ENCODE data around the gene IGSF23. TPM values are rescaled to one million over a fixed set of nuclear protein-coding genes. Genes with fewer than 3 reads are reported as not detected.

The IGSF23 gene
- total RNA-seq, 4 donors from 2014 or later: 7.5 to 20.7 (median 11.0) TPM; not detected in 1

- Histone ChIP-seq H3K4me3 (no peak overlapping the region), H3K27me3 (no peaks in the 10 kb centered on the region), H3K4me1 (peaks cover 0 to 18% (median 4%) of the 10 kb centered on the region in 4 donors), H3K27ac (no peak overlapping the region), H3K36me3 (peaks cover 0 to 41% (median 0%) of the 10 kb centered on the region in 3 donors), H3K9me3 (no peaks in the 10 kb centered on the region)
- DNase-seq: peak in 1 of 3 donors; percentile 0
- TF ChIP-seq CTCF (IDR thresholded peaks at IDR 0.05): no peak
- no peak for TF ChIP-seq POLR2A (IDR thresholded peaks at IDR 0.05)
These were observed 32.7 kb downstream of the IGSF23 start for GRCh38 chr19:44646049-44646416.

DNA sequence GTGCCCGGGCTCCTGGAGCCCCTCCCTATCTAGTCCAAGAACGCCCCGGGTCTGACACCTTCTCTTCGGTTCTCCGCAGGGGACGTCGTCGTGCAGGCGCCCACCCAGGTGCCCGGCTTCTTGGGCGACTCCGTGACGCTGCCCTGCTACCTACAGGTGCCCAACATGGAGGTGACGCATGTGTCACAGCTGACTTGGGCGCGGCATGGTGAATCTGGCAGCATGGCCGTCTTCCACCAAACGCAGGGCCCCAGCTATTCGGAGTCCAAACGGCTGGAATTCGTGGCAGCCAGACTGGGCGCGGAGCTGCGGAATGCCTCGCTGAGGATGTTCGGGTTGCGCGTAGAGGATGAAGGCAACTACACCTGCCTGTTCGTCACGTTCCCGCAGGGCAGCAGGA lies 33.8 kb downstream of the IGSF23 start:
- H3K4me1 ChIP-seq: peaks cover 0 to 18% (median 4%) of the 10 kb centered on the region in 4 donors
- H3K9me3 ChIP-seq: no peaks in the 10 kb centered on the region
- H3K36me3 ChIP-seq: peaks cover 0 to 52% (median 0%) of the 10 kb centered on the region in 3 donors

DNA sequence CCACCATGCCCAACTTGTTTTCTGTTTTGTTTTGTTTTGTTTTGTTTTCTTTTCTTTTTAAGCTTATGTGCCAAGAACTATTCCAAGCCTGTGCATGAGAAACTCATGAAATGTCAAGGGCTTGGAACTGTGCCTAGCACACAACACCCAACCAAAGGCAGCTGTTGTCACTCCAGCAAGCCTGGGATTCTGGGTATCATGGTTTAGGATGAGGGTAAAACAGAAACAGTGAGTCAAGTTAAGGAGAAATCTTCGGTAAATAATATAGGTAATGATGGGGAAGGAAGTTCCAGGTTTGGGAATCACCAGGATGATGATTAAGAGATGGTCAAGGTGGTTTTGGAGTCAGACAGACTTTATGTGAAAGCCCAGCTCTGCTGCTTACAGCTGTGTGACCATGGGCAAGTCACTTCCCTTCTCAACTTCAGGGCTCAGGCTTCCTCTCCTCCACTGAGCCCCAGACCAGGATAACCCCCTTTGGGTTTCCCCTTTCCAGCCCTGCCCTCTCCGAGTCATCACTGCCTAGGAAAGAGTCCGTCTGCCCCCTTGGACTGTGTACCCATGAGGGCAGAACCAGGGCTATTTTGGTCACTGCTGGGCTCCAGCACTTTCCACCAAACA lies 35.4 kb downstream of the IGSF23 start:
- Histone ChIP-seq H3K9me3 (no peaks in the 10 kb centered on the region), H3K4me1 (peaks cover 0 to 18% (median 4%) of the 10 kb centered on the region in 4 donors), H3K4me3 (no peak overlapping the region), H3K27me3 (no peaks in the 10 kb centered on the region), H3K27ac (no peak overlapping the region), H3K36me3 (peaks cover 0 to 68% (median 0%) of the 10 kb centered on the region in 3 donors)
- no peak for DNase-seq
- TF ChIP-seq CTCF (IDR thresholded peaks at IDR 0.05): no peak
- TF ChIP-seq POLR2A (IDR thresholded peaks at IDR 0.05): no peak

More for the DNA sequence above, 33.8 kb downstream of the IGSF23 start:
- H3K4me3 ChIP-seq: no peak overlapping the region
- H3K27ac ChIP-seq: peak overlapping the region in 1 of 4 donors; percentile 38
- peak in 1 of 3 donors; percentile 39 for DNase-seq
- H3K27me3 ChIP-seq: no peaks in the 10 kb centered on the region
- TF ChIP-seq POLR2A (IDR thresholded peaks at IDR 0.05): no peak
- TF ChIP-seq CTCF (IDR thresholded peaks at IDR 0.05): no peak

DNA sequence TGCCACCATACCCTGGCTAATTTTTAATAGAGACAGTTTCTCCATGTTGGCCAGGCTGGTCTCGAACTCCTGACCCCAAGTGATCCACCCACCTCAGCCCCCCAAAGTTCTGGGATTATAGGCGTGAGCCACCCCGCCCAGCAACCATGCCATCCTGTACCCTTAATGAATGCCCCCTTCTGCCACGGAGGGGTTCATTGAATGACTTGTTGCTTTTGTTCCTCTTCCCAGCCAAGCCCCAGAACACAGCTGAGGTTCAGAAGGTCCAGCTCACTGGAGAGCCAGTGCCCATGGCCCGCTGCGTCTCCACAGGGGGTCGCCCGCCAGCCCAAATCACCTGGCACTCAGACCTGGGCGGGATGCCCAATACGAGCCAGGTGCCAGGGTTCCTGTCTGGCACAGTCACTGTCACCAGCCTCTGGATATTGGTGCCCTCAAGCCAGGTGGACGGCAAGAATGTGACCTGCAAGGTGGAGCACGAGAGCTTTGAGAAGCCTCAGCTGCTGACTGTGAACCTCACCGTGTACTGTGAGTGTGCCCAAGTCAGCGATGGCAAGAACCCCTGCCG lies 36.3 kb downstream of the IGSF23 start:
- peak in 1 of 3 donors; percentile 34 for DNase-seq
- TF ChIP-seq POLR2A (IDR thresholded peaks at IDR 0.05): no peak
- TF ChIP-seq CTCF (IDR thresholded peaks at IDR 0.05): no peak
- Histone ChIP-seq H3K4me3 (no peak overlapping the region), H3K4me1 (peaks cover 0 to 21% (median 4%) of the 10 kb centered on the region in 4 donors), H3K27ac (no peak overlapping the region), H3K36me3 (peaks cover 0 to 71% (median 0%) of the 10 kb centered on the region in 3 donors), H3K27me3 (no peaks in the 10 kb centered on the region), H3K9me3 (no peaks in the 10 kb centered on the region)

- H3K4me1 ChIP-seq: peaks cover 0 to 7% (median 2%) of the 10 kb centered on the region in 4 donors
- no peaks in the 10 kb centered on the region for H3K27me3 ChIP-seq
- H3K27ac ChIP-seq: no peak overlapping the region
- H3K36me3 ChIP-seq: peaks cover 0 to 70% (median 0%) of the 10 kb centered on the region in 3 donors
- DNase-seq: no peak
- no peak overlapping the region for H3K4me3 ChIP-seq
- no peaks in the 10 kb centered on the region for H3K9me3 ChIP-seq
- TF ChIP-seq CTCF (IDR thresholded peaks at IDR 0.05) (no peak), POLR2A (IDR thresholded peaks at IDR 0.05) (no peak)
These were observed 40.0 kb downstream of the IGSF23 start for GRCh38 chr19:44653343-44653742.

Data from Peyer's patch (tissue), 4 donors.